ENCODE data around the gene RRH. TPM values are rescaled to one million over a fixed set of nuclear protein-coding genes. Genes with fewer than 3 reads are reported as not detected.

The RRH gene
- total and polyA plus RNA-seq, 4 donors, result 0.05 to 0.08 (median 0.05) TPM; not detected in 1

DNA sequence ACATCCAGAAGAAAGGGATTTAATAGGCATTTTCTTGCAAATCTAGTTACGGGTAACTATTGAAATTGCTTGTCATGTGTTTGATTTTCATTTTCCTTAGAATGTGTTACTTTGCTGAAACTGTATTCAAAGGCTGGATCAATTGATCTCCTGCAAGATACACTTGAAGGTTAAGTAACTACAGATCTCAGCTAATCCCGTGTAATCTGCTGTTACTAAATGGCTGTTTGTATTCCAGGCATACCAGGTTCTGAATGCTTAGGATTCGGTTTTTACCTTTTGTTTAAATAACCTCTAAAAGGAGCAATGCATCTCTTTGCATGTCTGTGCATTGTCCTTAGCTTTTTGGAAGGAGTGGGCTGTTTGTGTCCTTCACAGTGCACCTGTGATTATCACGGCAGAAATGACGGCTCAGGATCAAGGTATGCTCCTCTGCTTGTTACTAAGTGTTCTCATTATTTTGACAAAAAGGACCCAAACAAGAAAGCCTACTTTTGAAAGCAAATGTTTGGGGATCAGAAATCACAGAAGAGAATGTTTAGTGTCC, 20.2 kb downstream of the RRH start, which contains the start of gene LRIT3:
TSS of gene LRIT3 (plus strand) at position 212 of the 547 bp plus-strand sequence. CDS start at position 307, 95 bp downstream.
- H3K27me3 ChIP-seq (ENCODE audit: control insufficient read depth in 4 of 4, insufficient read depth in 4 of 4, low read length in 3 of 4), result no peaks in the 10 kb centered on the region
- peaks cover 7 to 24% (median 11%) of the 10 kb centered on the region in 4 donors for H3K4me1 ChIP-seq (ENCODE audit: control insufficient read depth in 4 of 4, insufficient read depth in 4 of 4, low read length in 3 of 4)
- WGBS, result 43% methylated on average over 5 of the region's 5 CpGs
- H3K9ac ChIP-seq (ENCODE audit: low read depth in 1 of 2, low read length in 2 of 2), result no peak within 1 kb of the TSS
- H3K36me3 ChIP-seq (ENCODE audit: control insufficient read depth in 4 of 4, insufficient read depth in 3 of 4, low read depth in 1 of 4, low read length in 3 of 4), result no peaks in the 10 kb centered on the region
- H3K27ac ChIP-seq (ENCODE audit: low read depth in 1 of 2, low read length in 2 of 2), result no peak within 1 kb of the TSS
- no peak for TF ChIP-seq HNF4G (IDR thresholded peaks at IDR 0.05)
- no peak for TF ChIP-seq HNF4A (conservative IDR thresholded peaks at IDR 0.05)
- no peak for TF ChIP-seq RAD21 (IDR thresholded peaks at IDR 0.05)
- no peak for TF ChIP-seq NR2F2 (IDR thresholded peaks at IDR 0.05)
- TF ChIP-seq GABPA (IDR thresholded peaks at IDR 0.05 in 1 of 2, conservative IDR thresholded peaks at IDR 0.05 in 1 of 2), result no peak
- no peak for TF ChIP-seq SP1 (IDR thresholded peaks at IDR 0.05)
- TF ChIP-seq RXRA (IDR thresholded peaks at IDR 0.05), result no peak
- TF ChIP-seq YY1 (IDR thresholded peaks at IDR 0.05), result no peak
- TF ChIP-seq, protein P1, sequence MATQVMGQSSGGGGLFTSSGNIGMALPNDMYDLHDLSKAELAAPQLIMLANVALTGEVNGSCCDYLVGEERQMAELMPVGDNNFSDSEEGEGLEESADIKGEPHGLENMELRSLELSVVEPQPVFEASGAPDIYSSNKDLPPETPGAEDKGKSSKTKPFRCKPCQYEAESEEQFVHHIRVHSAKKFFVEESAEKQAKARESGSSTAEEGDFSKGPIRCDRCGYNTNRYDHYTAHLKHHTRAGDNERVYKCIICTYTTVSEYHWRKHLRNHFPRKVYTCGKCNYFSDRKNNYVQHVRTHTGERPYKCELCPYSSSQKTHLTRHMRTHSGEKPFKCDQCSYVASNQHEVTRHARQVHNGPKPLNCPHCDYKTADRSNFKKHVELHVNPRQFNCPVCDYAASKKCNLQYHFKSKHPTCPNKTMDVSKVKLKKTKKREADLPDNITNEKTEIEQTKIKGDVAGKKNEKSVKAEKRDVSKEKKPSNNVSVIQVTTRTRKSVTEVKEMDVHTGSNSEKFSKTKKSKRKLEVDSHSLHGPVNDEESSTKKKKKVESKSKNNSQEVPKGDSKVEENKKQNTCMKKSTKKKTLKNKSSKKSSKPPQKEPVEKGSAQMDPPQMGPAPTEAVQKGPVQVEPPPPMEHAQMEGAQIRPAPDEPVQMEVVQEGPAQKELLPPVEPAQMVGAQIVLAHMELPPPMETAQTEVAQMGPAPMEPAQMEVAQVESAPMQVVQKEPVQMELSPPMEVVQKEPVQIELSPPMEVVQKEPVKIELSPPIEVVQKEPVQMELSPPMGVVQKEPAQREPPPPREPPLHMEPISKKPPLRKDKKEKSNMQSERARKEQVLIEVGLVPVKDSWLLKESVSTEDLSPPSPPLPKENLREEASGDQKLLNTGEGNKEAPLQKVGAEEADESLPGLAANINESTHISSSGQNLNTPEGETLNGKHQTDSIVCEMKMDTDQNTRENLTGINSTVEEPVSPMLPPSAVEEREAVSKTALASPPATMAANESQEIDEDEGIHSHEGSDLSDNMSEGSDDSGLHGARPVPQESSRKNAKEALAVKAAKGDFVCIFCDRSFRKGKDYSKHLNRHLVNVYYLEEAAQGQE (IDR thresholded peaks at IDR 0.05), result no peak
- TF ChIP-seq, protein P2, sequence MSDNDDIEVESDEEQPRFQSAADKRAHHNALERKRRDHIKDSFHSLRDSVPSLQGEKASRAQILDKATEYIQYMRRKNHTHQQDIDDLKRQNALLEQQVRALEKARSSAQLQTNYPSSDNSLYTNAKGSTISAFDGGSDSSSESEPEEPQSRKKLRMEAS (IDR thresholded peaks at IDR 0.05), result no peak
- no peak for TF ChIP-seq EGR1 (IDR thresholded peaks at IDR 0.05; ENCODE audit: low read depth in 2 of 2)
- no peak for TF ChIP-seq TAF1 (conservative IDR thresholded peaks at IDR 0.05)
- TF ChIP-seq, protein P3, sequence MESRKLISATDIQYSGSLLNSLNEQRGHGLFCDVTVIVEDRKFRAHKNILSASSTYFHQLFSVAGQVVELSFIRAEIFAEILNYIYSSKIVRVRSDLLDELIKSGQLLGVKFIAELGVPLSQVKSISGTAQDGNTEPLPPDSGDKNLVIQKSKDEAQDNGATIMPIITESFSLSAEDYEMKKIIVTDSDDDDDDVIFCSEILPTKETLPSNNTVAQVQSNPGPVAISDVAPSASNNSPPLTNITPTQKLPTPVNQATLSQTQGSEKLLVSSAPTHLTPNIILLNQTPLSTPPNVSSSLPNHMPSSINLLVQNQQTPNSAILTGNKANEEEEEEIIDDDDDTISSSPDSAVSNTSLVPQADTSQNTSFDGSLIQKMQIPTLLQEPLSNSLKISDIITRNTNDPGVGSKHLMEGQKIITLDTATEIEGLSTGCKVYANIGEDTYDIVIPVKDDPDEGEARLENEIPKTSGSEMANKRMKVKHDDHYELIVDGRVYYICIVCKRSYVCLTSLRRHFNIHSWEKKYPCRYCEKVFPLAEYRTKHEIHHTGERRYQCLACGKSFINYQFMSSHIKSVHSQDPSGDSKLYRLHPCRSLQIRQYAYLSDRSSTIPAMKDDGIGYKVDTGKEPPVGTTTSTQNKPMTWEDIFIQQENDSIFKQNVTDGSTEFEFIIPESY (IDR thresholded peaks at IDR 0.05), result no peak
- no peak for TF ChIP-seq CTCF (IDR thresholded peaks at IDR 0.05; ENCODE audit: low read depth, low read length, missing input control)
- H3K9me3 ChIP-seq (ENCODE audit: control insufficient read depth in 4 of 4, low read length in 3 of 4), result no peaks in the 10 kb centered on the region
- H3K4me3 ChIP-seq (ENCODE audit: low read depth in 1 of 3, low read length in 3 of 3), result no peak within 1 kb of the TSS
- no peak for DNase-seq (ENCODE audit: low spot score)

DNA sequence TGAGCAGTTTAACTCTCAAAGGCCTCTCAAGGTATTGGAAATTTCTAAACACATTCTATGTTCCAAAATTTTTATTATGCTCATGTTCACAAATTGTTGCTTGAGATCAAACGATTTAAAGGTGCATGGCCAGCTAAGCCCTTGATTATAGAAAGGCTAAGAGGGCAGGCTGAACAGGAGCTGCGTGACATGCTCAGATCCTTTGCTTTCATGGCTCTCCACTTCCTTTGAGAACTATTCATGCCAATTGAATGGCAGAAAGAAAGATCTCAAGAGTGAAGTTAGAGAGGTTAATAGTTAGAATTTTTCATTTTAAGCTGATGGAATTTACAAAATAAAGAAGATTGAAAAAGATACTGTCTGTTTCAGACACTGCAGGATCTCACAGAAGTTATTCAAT, 20.7 kb downstream of the RRH start:
- H3K4me3 ChIP-seq (ENCODE audit: low read depth in 1 of 3, low read length in 3 of 3), result no peak overlapping the region
- H3K4me1 ChIP-seq (ENCODE audit: control insufficient read depth in 4 of 4, insufficient read depth in 4 of 4, low read length in 3 of 4), result peaks cover 7 to 24% (median 11%) of the 10 kb centered on the region in 4 donors
- H3K9me3 ChIP-seq (ENCODE audit: control insufficient read depth in 4 of 4, low read length in 3 of 4), result no peaks in the 10 kb centered on the region
- no peaks in the 10 kb centered on the region for H3K27me3 ChIP-seq (ENCODE audit: control insufficient read depth in 4 of 4, insufficient read depth in 4 of 4, low read length in 3 of 4)
- no peak for DNase-seq (ENCODE audit: low spot score)
- no peaks in the 10 kb centered on the region for H3K36me3 ChIP-seq (ENCODE audit: control insufficient read depth in 4 of 4, insufficient read depth in 3 of 4, low read depth in 1 of 4, low read length in 3 of 4)
- no peak overlapping the region for H3K9ac ChIP-seq (ENCODE audit: low read depth in 1 of 2, low read length in 2 of 2)
- H3K27ac ChIP-seq (ENCODE audit: low read depth in 1 of 2, low read length in 2 of 2), result no peak overlapping the region
- TF ChIP-seq GABPA (IDR thresholded peaks at IDR 0.05 in 1 of 2, conservative IDR thresholded peaks at IDR 0.05 in 1 of 2) (no peak), FOXA1 (IDR thresholded peaks at IDR 0.05) (no peak), JUND (IDR thresholded peaks at IDR 0.05) (no peak), RAD21 (IDR thresholded peaks at IDR 0.05) (no peak), NR2F2 (IDR thresholded peaks at IDR 0.05) (no peak), RXRA (IDR thresholded peaks at IDR 0.05) (no peak), YY1 (IDR thresholded peaks at IDR 0.05) (no peak), FOXA2 (IDR thresholded peaks at IDR 0.05) (no peak), TAF1 (conservative IDR thresholded peaks at IDR 0.05) (no peak), CTCF (IDR thresholded peaks at IDR 0.05; ENCODE audit: low read depth, low read length, missing input control) (no peak)
- TF ChIP-seq, protein P4, sequence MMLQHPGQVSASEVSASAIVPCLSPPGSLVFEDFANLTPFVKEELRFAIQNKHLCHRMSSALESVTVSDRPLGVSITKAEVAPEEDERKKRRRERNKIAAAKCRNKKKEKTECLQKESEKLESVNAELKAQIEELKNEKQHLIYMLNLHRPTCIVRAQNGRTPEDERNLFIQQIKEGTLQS (IDR thresholded peaks at IDR 0.05), result no peak
- TF ChIP-seq, protein P2 (IDR thresholded peaks at IDR 0.05), result no peak
- WGBS, result 77% methylated on average over 2 of the region's 2 CpGs

Measured in liver (tissue), 9 donors.